Activated T-cell treated with anti-CD3 and anti-CD28 coated beads, Interleukin-2, amount 50 U/mL, for 72 hours (primary cell): ENCODE results near the gene RDH16. TPM values are rescaled to one million over a fixed set of nuclear protein-coding genes. Genes with fewer than 3 reads are reported as not detected.
"Not testable (repeated sequence)": the region's sequence is repeated elsewhere in the genome, so short reads cannot be mapped to it uniquely, and the experiment has no call there.

Experiments
- ATAC-seq, 2 donors: fragments of 150-1000 bp; cut with Tn5 transposase; replicated peaks in 1 of 2; 2 replicates each; pipeline ENCODE4 v1.10.0; 2021; ENCODE audit warnings: moderate library complexity in 2 of 2, mild to moderate bottlenecking in 1 of 2
- DNase-seq, 2 donors: peaks; one replicate each; pipeline ENCODE4 v3.0.0; 2021 to 2022; ENCODE audit warnings: mixed read lengths in 1 of 2
- H3K27ac Mint-ChIP-seq: one replicate; pipeline ENCODE4 v1.8.0; 2022; ENCODE audit warnings: mild to moderate bottlenecking, moderate library complexity, mixed read lengths
- H3K27me3 Mint-ChIP-seq: one replicate; pipeline ENCODE4 v1.8.0; 2022; ENCODE audit warnings: low read depth, mixed read lengths
- H3K36me3 Mint-ChIP-seq, 2 donors: one replicate each; pipeline ENCODE4 v1.8.0; 2022; ENCODE audit warnings: mixed read lengths in 2 of 2, mild to moderate bottlenecking in 1 of 2; ENCODE audit not compliant: insufficient read depth in 2 of 2
- H3K4me1 Mint-ChIP-seq: one replicate; pipeline ENCODE4 v1.8.0; 2022; ENCODE audit warnings: low read depth, mixed read lengths
- H3K4me3 Mint-ChIP-seq, 2 donors: one replicate each; pipeline ENCODE4 v1.8.0; 2022; ENCODE audit warnings: mild to moderate bottlenecking in 2 of 2, mixed read lengths in 2 of 2, moderate library complexity in 2 of 2
- H3K9me3 Mint-ChIP-seq, 2 donors: one replicate each; pipeline ENCODE4 v1.8.0; 2022; ENCODE audit warnings: mixed read lengths in 2 of 2
- total RNA-seq, 2 donors: library from RNA; stranded (reverse); gene quantifications; one replicate each; pipeline ENCODE4 v1.2.3, GENCODE V29; 2022

Gene RDH16
- total RNA-seq, 2 donors from 2014 or later = 1.5 to 2.1 TPM

- no peak for DNase-seq
- Mint-ChIP-seq H3K4me1 (no peaks in the 10 kb centered on the region), H3K9me3 (no peaks in the 10 kb centered on the region), H3K36me3 (no peaks in the 10 kb centered on the region), H3K4me3 (no peak overlapping the region), H3K27me3 (no peaks in the 10 kb centered on the region), H3K27ac (no peak overlapping the region)
- ATAC-seq = no peak
Observed at GRCh38 chr12:56935752-56936151, 21.7 kb downstream of the RDH16 start.

DNA sequence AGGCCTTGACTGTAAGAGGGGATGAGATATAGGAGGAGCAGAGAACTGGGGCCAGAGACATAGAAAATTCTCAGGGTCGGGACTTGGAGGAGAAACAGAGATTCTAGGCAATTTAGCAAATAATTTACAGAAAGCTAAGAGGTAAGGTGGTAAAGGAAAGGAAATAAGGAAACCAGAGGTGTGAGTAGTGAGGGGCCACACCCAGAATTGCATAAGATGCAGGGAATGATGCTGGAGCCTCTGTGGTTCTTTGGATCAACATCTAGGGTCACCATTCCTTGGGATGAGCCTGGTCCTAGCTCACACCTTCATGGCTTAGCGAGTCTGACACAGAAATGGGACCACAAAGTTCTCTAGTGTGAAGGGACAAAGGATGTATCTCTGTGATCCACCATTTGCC is 22.3 kb downstream of the RDH16 start:
- H3K27me3 Mint-ChIP-seq = no peaks in the 10 kb centered on the region
- H3K4me3 Mint-ChIP-seq = no peak overlapping the region
- H3K27ac Mint-ChIP-seq = no peak overlapping the region
- ATAC-seq = no peak
- H3K36me3 Mint-ChIP-seq = no peaks in the 10 kb centered on the region
- H3K9me3 Mint-ChIP-seq = no peaks in the 10 kb centered on the region
- DNase-seq = no peak
- H3K4me1 Mint-ChIP-seq = no peaks in the 10 kb centered on the region

DNA sequence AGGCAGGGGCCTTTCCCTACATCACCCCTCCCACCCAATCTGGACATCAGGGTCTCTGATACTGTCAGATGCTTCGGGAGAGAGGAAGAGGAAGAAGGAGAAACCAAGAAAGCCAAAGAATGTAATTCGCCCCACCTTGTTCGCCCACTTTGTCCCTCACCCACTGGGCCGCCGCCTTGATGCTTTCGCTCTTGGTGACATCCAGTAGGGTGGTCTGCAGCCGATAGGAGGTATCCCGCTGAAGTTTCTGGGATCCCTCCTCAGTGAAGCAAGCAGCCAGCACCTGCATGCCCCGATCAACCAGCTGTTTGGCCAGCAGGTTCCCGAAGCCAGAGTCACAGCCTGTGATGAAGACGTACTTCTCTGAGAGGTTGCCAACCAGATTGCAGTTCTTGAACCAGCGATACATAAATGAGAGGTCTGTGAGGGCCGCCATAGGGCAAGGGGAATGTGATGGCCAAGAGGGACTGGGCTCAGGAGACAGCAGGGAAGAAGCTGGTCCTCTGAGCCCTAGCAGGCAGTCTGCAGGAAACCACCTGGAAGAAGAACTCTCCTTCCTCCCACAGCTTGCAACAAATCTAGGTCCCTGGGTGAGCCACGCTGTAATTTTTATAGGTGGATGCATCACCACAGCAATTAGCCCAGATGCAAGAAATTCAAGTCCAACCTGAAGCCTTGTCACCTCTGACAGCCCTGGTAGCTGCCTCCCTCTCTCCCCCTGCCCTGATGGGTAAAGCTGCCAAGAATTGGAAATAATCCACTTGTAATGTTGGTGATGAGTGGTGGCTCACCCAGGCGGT is 23.4 kb downstream of the RDH16 start, which contains the start of gene SDR9C7:
SDR9C7 (minus strand) TSS at position 583 of the 800 bp plus-strand sequence; CDS start at position 436, 147 bp downstream.
- ATAC-seq (no peak), DNase-seq (no peak)
- Mint-ChIP-seq H3K27ac (no peak within 1 kb of the TSS), H3K9me3 (no peaks in the 10 kb centered on the region), H3K4me1 (no peaks in the 10 kb centered on the region), H3K27me3 (no peaks in the 10 kb centered on the region), H3K36me3 (no peaks in the 10 kb centered on the region), H3K4me3 (no peak within 1 kb of the TSS)

- no peak for ATAC-seq
- no peak for DNase-seq
- no peak overlapping the region for H3K4me3 Mint-ChIP-seq
- H3K4me1 Mint-ChIP-seq = no peaks in the 10 kb centered on the region
- no peaks in the 10 kb centered on the region for H3K9me3 Mint-ChIP-seq
- no peak overlapping the region for H3K27ac Mint-ChIP-seq
- H3K36me3 Mint-ChIP-seq = no peaks in the 10 kb centered on the region
- H3K27me3 Mint-ChIP-seq = peaks cover 6% of the 10 kb centered on the region
Observed at GRCh38 chr12:56932867-56933266, 24.5 kb downstream of the RDH16 start.

- Mint-ChIP-seq H3K27me3 (peaks cover 6% of the 10 kb centered on the region), H3K4me3 (no peak overlapping the region), H3K9me3 (no peaks in the 10 kb centered on the region), H3K36me3 (no peaks in the 10 kb centered on the region), H3K4me1 (no peaks in the 10 kb centered on the region), H3K27ac (no peak overlapping the region)
- DNase-seq (no peak), ATAC-seq (no peak)
Observed at GRCh38 chr12:56932146-56932545, 25.3 kb downstream of the RDH16 start.

DNA sequence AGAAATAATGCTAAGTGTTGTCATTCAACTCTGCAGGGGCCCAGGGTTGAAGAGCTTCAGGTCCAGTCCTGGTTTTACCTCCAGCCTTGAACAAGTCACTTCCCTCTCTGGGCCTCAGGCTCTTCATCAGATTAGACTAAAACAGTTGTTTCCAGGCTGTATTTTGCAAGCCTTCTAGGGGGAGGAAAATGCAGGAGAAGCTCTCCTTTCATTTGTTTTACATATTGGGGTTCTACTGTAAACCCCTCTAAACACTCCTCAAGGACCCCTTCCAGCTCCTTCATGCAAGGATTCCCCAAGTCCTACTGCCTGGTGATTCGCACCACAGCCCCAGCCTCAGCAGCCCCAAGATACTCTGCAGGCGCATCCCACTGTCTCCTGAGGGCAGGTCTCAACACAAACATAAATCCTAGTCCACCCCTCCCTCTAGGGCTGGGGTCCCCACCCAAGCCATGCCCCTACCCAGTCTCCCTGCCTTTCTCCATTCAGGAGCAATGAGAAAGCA is 25.9 kb downstream of the RDH16 start:
- H3K36me3 Mint-ChIP-seq = no peaks in the 10 kb centered on the region
- H3K9me3 Mint-ChIP-seq = no peaks in the 10 kb centered on the region
- DNase-seq (peak; percentile 15 to 16), ATAC-seq (peak in 1 of 2 donors; percentile 32)
- H3K27me3 Mint-ChIP-seq = peaks cover 6% of the 10 kb centered on the region
- H3K4me1 Mint-ChIP-seq = no peaks in the 10 kb centered on the region
- no peak overlapping the region for H3K27ac Mint-ChIP-seq
- no peak overlapping the region for H3K4me3 Mint-ChIP-seq

- no peaks in the 10 kb centered on the region for H3K36me3 Mint-ChIP-seq
- ATAC-seq = no peak
- no peak for DNase-seq
- H3K27me3 Mint-ChIP-seq = peaks cover 6% of the 10 kb centered on the region
- no peak overlapping the region for H3K27ac Mint-ChIP-seq
- H3K9me3 Mint-ChIP-seq = no peaks in the 10 kb centered on the region
- no peaks in the 10 kb centered on the region for H3K4me1 Mint-ChIP-seq
- no peak overlapping the region for H3K4me3 Mint-ChIP-seq
Observed at GRCh38 chr12:56930241-56930640, 27.2 kb downstream of the RDH16 start.

DNA sequence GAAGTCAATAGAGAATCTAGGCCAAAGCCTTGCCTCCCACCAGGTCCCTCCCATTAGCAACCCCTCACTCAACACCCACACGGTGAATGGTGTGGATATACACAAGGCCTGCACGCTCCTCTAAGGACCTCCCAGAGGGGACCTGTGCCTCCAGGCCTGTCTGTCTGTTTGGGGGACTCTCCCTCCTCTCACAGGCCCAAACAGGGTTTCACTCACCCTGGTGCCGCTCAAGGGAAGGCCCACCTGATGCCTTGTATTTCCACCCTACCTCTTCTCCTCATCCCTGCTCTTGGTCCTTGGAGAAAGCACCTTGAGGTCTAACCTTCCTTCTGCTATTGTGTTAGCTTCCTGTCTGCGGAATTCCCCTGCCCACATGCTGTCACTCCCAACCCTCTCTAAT is 27.6 kb downstream of the RDH16 start:
- no peaks in the 10 kb centered on the region for H3K4me1 Mint-ChIP-seq
- ATAC-seq = no peak
- peaks cover 6% of the 10 kb centered on the region for H3K27me3 Mint-ChIP-seq
- H3K9me3 Mint-ChIP-seq = no peaks in the 10 kb centered on the region
- H3K27ac Mint-ChIP-seq = no peak overlapping the region
- DNase-seq = no peak
- H3K4me3 Mint-ChIP-seq = no peak overlapping the region
- H3K36me3 Mint-ChIP-seq = no peaks in the 10 kb centered on the region

GRCh38 chr12:56928262-56928661 is 29.1 kb downstream of the RDH16 start:
- H3K27me3 Mint-ChIP-seq = peaks cover 6% of the 10 kb centered on the region
- H3K36me3 Mint-ChIP-seq = no peaks in the 10 kb centered on the region
- H3K4me1 Mint-ChIP-seq = no peaks in the 10 kb centered on the region

GRCh38 chr12:56927281-56927680 is 30.1 kb downstream of the RDH16 start:
- Mint-ChIP-seq H3K27ac (no peak overlapping the region), H3K9me3 (no peaks in the 10 kb centered on the region), H3K27me3 (peaks cover 6% of the 10 kb centered on the region), H3K4me3 (no peak overlapping the region), H3K36me3 (no peaks in the 10 kb centered on the region), H3K4me1 (no peaks in the 10 kb centered on the region)
- no peak for ATAC-seq
- DNase-seq = no peak

More at GRCh38 chr12:56928262-56928661, 29.1 kb downstream of the RDH16 start:
- DNase-seq = no peak
- no peak for ATAC-seq
- Mint-ChIP-seq H3K27ac (no peak overlapping the region), H3K9me3 (no peaks in the 10 kb centered on the region), H3K4me3 (no peak overlapping the region)

- no peak for DNase-seq
- Mint-ChIP-seq H3K4me3 (no peak overlapping the region), H3K27ac (no peak overlapping the region), H3K27me3 (no peaks in the 10 kb centered on the region), H3K4me1 (no peaks in the 10 kb centered on the region), H3K36me3 (peaks cover 2 to 5% of the 10 kb centered on the region in 2 donors), H3K9me3 (peaks cover 0 to 3% of the 10 kb centered on the region in 2 donors)
- no peak for ATAC-seq
Observed at GRCh38 chr12:56922031-56922430, 35.4 kb downstream of the RDH16 start.

GRCh38 chr12:56921346-56921745 is 36.1 kb downstream of the RDH16 start:
- H3K27ac Mint-ChIP-seq = no peak overlapping the region
- peaks cover 2 to 5% of the 10 kb centered on the region in 2 donors for H3K36me3 Mint-ChIP-seq
- H3K27me3 Mint-ChIP-seq = no peaks in the 10 kb centered on the region
- DNase-seq = no peak
- H3K4me3 Mint-ChIP-seq = no peak overlapping the region
- H3K4me1 Mint-ChIP-seq = no peaks in the 10 kb centered on the region
- H3K9me3 Mint-ChIP-seq = peaks cover 0 to 3% of the 10 kb centered on the region in 2 donors
- ATAC-seq = peak in 1 of 2 donors; percentile 29

GRCh38 chr12:56918139-56918538 is 39.3 kb downstream of the RDH16 start:
- not testable (repeated sequence) for H3K27ac Mint-ChIP-seq, H3K9me3 Mint-ChIP-seq, H3K36me3 Mint-ChIP-seq, H3K4me3 Mint-ChIP-seq, ATAC-seq, DNase-seq, H3K27me3 Mint-ChIP-seq, H3K4me1 Mint-ChIP-seq

DNA sequence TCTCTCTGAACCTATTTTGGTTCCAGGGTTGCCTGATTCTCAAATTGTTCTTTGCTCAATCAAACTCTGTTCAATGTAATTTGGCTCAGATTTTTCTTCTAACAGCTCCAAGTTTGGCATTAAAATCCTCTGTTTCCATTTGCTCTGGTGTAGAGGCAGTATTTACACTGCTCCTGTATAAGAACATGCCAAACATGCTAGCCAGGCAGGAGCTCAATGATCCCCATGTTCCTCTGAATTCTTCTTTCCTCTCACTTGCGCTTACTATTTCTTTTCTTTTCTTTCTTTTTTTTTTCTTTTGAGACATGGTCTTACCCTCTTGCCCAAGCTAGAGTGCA is 40.4 kb downstream of the RDH16 start:
- Mint-ChIP-seq H3K27ac (no peak overlapping the region), H3K9me3 (peaks cover 0 to 3% of the 10 kb centered on the region in 2 donors), H3K4me1 (no peaks in the 10 kb centered on the region), H3K27me3 (peaks cover 7% of the 10 kb centered on the region), H3K4me3 (no peak overlapping the region), H3K36me3 (peaks cover 2 to 5% of the 10 kb centered on the region in 2 donors)
- DNase-seq (no peak), ATAC-seq (no peak)
